Mucosa of descending colon (tissue), 3 donors: ENCODE data around the gene SLIT3. TPM values are rescaled to one million over a fixed set of nuclear protein-coding genes. Genes with fewer than 3 reads are reported as not detected.

ENCODE experiments used
- ATAC-seq: fragments of 200-7000 bp; cut with Tn5 transposase; one replicate; pipeline ENCODE4 v1.9.1; 2020; ENCODE audit warnings: mild to moderate bottlenecking, moderate library complexity
- DNase-seq, 3 donors: peaks; one replicate each; pipeline ENCODE4 v3.0.0-alpha.2; 2020
- H3K36me3 ChIP-seq: fragments of 200-600 bp; one replicate; pipeline ENCODE4 v1.8.0; 2021; ENCODE audit warnings: low read depth, mild to moderate bottlenecking
- H3K4me1 ChIP-seq: fragments of 200-600 bp; one replicate; pipeline ENCODE4 v1.8.0; 2021; ENCODE audit warnings: low read depth, mild to moderate bottlenecking
- H3K4me3 ChIP-seq: fragments of 200-600 bp; one replicate; pipeline ENCODE4 v1.8.0; 2021; ENCODE audit warnings: mild to moderate bottlenecking
- H3K9me3 ChIP-seq: fragments of 200-600 bp; one replicate; pipeline ENCODE4 v1.8.0; 2021; ENCODE audit warnings: mild to moderate bottlenecking
- CTCF ChIP-seq: fragments of 200-600 bp; IDR thresholded peaks from one replicate; pipeline ENCODE4 v1.8.0; 2022; ENCODE audit warnings: antibody characterized with exemption, mild to moderate bottlenecking
- intact Hi-C, 2 donors: fragments of 100-400 bp; cut with DNase I in 1 of 2; cut with micrococcal nuclease in 1 of 2; formaldehyde crosslinking; loops; one replicate each; pipeline versions ENCODE4 v1.11.0 to v1.11.1; 2022; cut with DNase I, micrococcal nuclease
- total RNA-seq, 3 donors: library from RNA; stranded (reverse); fragmentation: NEBNext Ultra II Directional in 2 of 3; extraction: Animal tissue kit (Norgen Biotek cat#: 25700) in 2 of 3; gene quantifications; one replicate each; pipeline versions ENCODE4 v1.2.1 to v1.2.4, GENCODE V29; 2021 to 2023
- donor health status: DM: no; HTN: no; CAD: no; lungs with moderate emphysema.
- donor health status: DM: no; HTN: no; CAD: no.
- donor health status: DM: no; HTN: yes; CAD: no.

SLIT3 gene
- total RNA-seq, 3 donors from 2014 or later, result 4.2 to 25.5 (median 16.1) TPM

GRCh38 chr5:169160405-169160901 lies 140.5 kb downstream of the SLIT3 start:
- Histone ChIP-seq H3K4me3 (no peak overlapping the region), H3K9me3 (peaks cover 11% of the 10 kb centered on the region), H3K4me1 (no peaks in the 10 kb centered on the region), H3K36me3 (no peaks in the 10 kb centered on the region)
- DNase-seq (no peak), ATAC-seq (no peak)
- intact Hi-C loops, result no loop called here
- no peak for TF ChIP-seq CTCF

GRCh38 chr5:169158764-169159163 lies 142.2 kb downstream of the SLIT3 start:
- DNase-seq (no peak), ATAC-seq (no peak)
- Histone ChIP-seq H3K9me3 (peaks cover 11% of the 10 kb centered on the region), H3K4me1 (no peaks in the 10 kb centered on the region), H3K4me3 (no peak overlapping the region), H3K36me3 (no peaks in the 10 kb centered on the region)
- intact Hi-C loops, result no loop called here
- no peak for TF ChIP-seq CTCF

DNA sequence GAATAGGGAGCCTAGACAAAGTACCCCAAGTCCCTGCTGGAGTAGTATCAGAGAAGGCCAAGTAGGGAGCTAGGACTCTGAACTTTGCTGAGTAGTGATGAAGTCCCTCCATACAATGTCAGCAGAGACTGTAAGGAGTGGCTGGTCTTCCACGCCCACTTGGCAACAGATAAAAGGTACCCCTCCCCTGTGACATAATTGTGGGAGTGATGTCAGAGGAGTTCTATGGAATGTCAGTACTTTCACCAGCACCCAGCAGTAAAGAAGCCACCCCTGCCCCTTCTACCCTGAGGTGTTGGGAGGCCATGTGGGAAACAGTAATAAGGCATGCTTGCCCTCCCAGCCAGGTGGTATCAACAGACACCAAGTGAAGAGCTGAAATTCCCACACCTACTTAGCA lies 143.9 kb downstream of the SLIT3 start:
- Histone ChIP-seq H3K9me3 (peaks cover 11% of the 10 kb centered on the region), H3K36me3 (no peaks in the 10 kb centered on the region), H3K4me3 (no peak overlapping the region), H3K4me1 (no peaks in the 10 kb centered on the region)
- intact Hi-C loops, result no loop called here
- DNase-seq (no peak), ATAC-seq (no peak)
- TF ChIP-seq CTCF, result no peak

DNA sequence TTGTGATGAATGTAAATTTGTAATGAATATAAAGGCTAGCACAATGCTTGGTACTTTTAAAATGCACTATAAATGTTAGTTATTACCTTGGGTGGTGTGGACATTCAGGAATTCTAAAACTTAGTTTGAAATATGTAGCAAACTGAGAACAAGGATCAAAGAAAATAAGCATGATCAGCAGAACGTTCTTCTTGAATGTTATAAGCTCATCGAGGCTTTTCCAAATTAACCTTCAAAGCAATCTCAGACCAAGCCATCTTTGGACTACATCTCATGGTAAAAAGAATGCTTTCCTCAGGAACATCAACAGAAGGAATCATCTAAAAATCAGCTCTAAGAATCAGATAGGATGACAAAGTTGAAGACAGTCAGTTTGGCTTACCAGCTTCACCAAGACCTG lies 146.3 kb downstream of the SLIT3 start:
- DNase-seq, result no peak
- H3K36me3 ChIP-seq, result no peaks in the 10 kb centered on the region
- ATAC-seq, result no peak
- no peak overlapping the region for H3K4me3 ChIP-seq
- no peaks in the 10 kb centered on the region for H3K4me1 ChIP-seq
- no peak for TF ChIP-seq CTCF
- peaks cover 11% of the 10 kb centered on the region for H3K9me3 ChIP-seq
- intact Hi-C loops, result no loop called here

DNA sequence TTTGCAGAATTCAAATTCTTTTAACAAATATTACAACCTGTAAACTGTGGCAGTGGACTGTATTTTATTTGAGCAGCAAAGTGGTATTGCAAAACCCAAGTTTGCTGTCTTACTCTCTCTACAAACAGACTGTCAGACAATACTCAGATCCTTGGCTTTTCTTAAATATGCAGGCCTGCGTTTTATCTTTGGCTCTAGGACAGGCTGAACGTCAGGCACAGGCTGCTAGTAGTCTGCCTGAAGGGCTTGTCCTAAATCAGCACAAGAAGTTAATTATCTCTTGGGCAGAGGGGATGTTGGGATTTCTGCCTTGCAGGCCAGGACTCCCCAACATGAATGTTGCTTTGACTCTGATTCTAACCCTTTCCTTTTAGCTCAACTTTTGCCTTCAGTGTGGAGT lies 147.5 kb downstream of the SLIT3 start:
- Histone ChIP-seq H3K9me3 (no peaks in the 10 kb centered on the region), H3K4me3 (no peak overlapping the region), H3K36me3 (no peaks in the 10 kb centered on the region), H3K4me1 (no peaks in the 10 kb centered on the region)
- DNase-seq (no peak), ATAC-seq (no peak)
- TF ChIP-seq CTCF, result no peak
- intact Hi-C loops, result no loop called here

DNA sequence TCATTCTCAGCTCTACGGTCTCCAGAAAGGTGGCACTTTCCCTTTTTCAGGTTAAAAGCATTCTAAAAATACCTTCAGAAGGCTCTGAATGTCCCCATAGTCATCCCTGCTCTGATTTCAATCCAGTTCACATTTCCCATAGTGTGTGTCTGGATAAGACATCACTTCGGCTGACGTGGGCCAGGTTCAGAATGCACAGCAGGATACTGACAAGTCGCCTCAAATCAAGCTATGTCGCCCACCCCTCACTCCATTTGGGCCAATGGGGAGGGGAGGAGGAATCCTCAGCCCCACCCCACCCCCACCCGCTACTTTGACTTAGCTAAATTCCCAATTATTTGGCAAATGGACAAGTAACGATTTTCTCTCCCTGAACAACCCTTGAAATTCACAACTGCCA lies 148.0 kb downstream of the SLIT3 start:
- intact Hi-C loops, result no loop called here
- Histone ChIP-seq H3K36me3 (no peaks in the 10 kb centered on the region), H3K4me1 (no peaks in the 10 kb centered on the region), H3K9me3 (no peaks in the 10 kb centered on the region), H3K4me3 (no peak overlapping the region)
- no peak for TF ChIP-seq CTCF
- DNase-seq (no peak), ATAC-seq (no peak)
